Activated T-cell treated with anti-CD3 and anti-CD28 coated beads, Interleukin-2, amount 50 U/mL, for 72 hours (primary cell): ENCODE data around the gene SLC30A2. TPM values are rescaled to one million over a fixed set of nuclear protein-coding genes. Genes with fewer than 3 reads are reported as not detected.
A peak's percentile ranks its signal among the peaks of the same experiment; 100 is the strongest.

ENCODE experiments used
- ATAC-seq, 2 donors: fragments of 150-1000 bp; cut with Tn5 transposase; replicated peaks in 1 of 2; 2 replicates each; pipeline ENCODE4 v1.10.0; 2021; ENCODE audit warnings: moderate library complexity in 2 of 2, mild to moderate bottlenecking in 1 of 2
- DNase-seq, 2 donors: peaks; one replicate each; pipeline ENCODE4 v3.0.0; 2021 to 2022; ENCODE audit warnings: mixed read lengths in 1 of 2
- H3K27ac Mint-ChIP-seq: one replicate; pipeline ENCODE4 v1.8.0; 2022; ENCODE audit warnings: mild to moderate bottlenecking, moderate library complexity, mixed read lengths
- H3K27me3 Mint-ChIP-seq: one replicate; pipeline ENCODE4 v1.8.0; 2022; ENCODE audit warnings: low read depth, mixed read lengths
- H3K36me3 Mint-ChIP-seq, 2 donors: one replicate each; pipeline ENCODE4 v1.8.0; 2022; ENCODE audit warnings: mixed read lengths in 2 of 2, mild to moderate bottlenecking in 1 of 2; ENCODE audit not compliant: insufficient read depth in 2 of 2
- H3K4me1 Mint-ChIP-seq: one replicate; pipeline ENCODE4 v1.8.0; 2022; ENCODE audit warnings: low read depth, mixed read lengths
- H3K4me3 Mint-ChIP-seq, 2 donors: one replicate each; pipeline ENCODE4 v1.8.0; 2022; ENCODE audit warnings: mild to moderate bottlenecking in 2 of 2, mixed read lengths in 2 of 2, moderate library complexity in 2 of 2
- H3K9me3 Mint-ChIP-seq, 2 donors: one replicate each; pipeline ENCODE4 v1.8.0; 2022; ENCODE audit warnings: mixed read lengths in 2 of 2
- total RNA-seq, 2 donors: library from RNA; stranded (reverse); gene quantifications; one replicate each; pipeline ENCODE4 v1.2.3, GENCODE V29; 2022

Gene SLC30A2
- total RNA-seq, 2 donors from 2014 or later = not detected

DNA sequence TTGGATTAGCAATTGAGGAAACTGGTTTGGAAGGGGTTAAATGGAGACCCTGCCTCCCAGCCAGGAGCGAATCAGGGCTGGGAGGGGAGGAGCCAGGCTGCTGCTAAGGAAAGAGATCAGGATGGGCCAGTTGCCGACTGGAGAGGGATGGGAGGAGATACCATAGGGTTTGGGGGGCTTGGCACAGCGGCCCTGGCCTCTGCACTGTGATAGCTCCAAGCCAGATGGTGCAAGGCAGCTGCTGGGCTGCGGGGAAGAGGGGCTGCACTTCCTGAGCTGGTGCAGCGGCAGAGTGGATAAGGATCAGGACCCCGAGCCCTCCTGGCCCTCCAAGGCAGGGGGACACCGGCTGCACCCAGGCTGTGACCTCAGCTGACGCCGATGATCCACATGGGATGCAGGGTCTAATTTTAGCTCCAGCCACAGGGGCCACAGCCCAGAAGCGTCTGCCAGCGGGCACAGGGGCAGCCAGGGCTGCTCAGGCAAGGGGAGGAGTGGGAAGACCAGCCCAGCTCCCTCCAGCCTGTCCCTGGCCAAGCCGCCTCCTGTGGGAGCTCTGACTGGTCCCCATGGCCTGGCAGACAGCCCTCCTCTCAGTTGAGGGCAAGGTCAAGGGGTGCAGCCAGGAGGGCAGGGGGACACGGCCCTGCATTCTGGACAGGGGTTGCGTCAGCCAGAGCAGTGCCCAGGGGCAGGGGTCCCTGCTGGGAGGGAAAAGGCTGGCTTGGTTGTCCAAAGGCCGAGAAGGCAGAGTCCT, 24.1 kb downstream of the SLC30A2 start, which contains the start of gene EXTL1:
EXTL1 (plus strand) TSS at position 129 of the 757 bp plus-strand sequence. CDS start 872 bp downstream, outside the sequence.
- no peak within 1 kb of the TSS for H3K4me3 Mint-ChIP-seq
- no peak within 1 kb of the TSS for H3K27ac Mint-ChIP-seq
- no peaks in the 10 kb centered on the region for H3K9me3 Mint-ChIP-seq
- H3K36me3 Mint-ChIP-seq = no peaks in the 10 kb centered on the region
- DNase-seq (no peak), ATAC-seq (no peak)
- no peaks in the 10 kb centered on the region for H3K27me3 Mint-ChIP-seq
- peaks cover 17% of the 10 kb centered on the region for H3K4me1 Mint-ChIP-seq

DNA sequence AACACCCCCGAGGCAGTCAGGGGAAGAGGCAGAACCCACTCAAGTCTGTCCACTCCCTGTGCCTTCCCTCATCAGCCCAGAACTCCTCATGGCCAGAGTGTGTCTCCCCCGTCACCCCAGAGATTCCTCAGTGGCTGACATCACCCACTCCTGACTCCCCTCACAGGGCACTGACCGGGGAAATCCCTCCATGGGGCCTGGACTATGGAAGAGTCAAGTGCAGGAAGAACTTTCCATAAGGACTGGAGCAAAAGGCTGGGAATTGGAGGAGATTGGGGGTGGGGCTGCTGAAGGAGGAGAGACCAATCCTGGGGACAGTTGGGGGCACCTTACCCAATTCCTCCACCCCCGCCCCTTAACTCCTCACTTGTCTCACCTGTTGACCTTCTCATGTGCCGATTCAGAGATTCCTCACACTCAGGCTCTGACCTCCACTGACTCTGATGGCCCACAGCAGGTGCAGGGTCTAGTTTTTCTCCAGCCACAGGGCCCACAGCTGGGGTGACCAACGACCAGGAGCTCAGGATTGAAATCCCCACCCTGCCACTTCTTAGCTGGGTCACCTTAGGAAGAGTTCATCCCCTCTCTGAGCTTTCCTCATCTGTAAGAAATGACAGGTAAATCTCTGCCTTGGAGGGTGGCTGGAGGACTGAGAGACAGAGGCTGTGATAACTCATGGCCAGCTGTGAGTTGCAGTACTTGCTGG, 24.8 kb downstream of the SLC30A2 start:
- H3K27me3 Mint-ChIP-seq = no peaks in the 10 kb centered on the region
- DNase-seq = no peak
- H3K4me1 Mint-ChIP-seq = peaks cover 20% of the 10 kb centered on the region
- H3K9me3 Mint-ChIP-seq = no peaks in the 10 kb centered on the region
- H3K27ac Mint-ChIP-seq = no peak overlapping the region
- H3K4me3 Mint-ChIP-seq = no peak overlapping the region
- no peak for ATAC-seq
- no peaks in the 10 kb centered on the region for H3K36me3 Mint-ChIP-seq

DNA sequence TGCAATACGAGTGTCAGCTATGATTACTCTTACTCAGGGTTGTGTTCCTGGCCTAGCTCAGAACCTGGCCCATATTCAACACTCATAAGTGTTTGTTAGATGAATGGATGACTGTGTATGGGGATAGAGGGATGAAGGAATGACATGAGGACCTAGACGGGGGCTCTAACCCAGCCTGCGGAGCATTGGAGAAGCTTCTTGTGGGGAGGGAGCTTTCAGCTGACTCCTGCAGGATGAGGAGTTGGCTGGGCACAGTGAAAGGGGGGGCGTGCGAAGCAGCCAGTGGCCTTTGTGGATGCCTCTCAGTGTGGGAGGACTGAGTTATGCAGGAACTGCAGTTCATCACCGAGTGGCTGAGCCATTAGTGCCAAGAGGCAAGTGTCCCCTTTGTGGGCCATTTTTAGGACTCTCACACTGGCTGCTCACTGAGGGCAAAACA, 25.6 kb downstream of the SLC30A2 start:
- H3K27me3 Mint-ChIP-seq = no peaks in the 10 kb centered on the region
- no peak for ATAC-seq
- H3K36me3 Mint-ChIP-seq = no peaks in the 10 kb centered on the region
- H3K4me3 Mint-ChIP-seq = no peak overlapping the region
- H3K9me3 Mint-ChIP-seq = no peaks in the 10 kb centered on the region
- no peak overlapping the region for H3K27ac Mint-ChIP-seq
- DNase-seq = no peak
- H3K4me1 Mint-ChIP-seq = peaks cover 20% of the 10 kb centered on the region

DNA sequence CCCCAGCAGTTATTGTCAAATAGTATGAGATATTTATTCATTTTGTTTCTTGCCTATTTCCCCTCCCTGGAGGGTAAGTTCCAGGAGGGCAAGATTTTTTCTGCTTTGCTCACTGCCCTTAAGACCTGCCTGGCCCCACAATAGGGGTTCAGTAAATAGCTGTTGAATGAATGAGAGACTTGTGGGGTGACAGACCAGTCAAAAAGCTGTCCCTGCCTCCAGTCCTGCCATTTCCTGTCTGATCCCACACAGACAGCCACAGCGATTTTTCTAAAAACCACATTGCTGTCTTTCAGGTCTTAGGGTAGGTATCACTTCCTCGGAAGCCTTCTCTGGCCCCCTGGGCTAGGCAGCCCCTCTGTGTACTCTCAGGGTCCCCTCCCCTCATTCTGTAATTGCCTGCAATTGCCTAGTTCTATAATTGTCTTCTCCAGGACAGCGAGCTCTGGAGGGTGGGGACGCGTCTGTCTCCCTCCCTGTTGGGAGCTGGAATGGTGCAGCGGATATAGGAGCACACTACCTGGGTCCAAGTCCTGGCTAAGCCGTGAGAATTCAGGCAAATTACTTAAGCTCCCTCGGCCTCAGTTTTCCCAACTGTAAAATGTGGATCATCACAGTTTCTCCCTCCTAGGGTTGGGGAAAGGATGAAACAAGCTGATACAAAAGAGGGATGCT, 26.1 kb downstream of the SLC30A2 start:
- DNase-seq (no peak), ATAC-seq (no peak)
- Mint-ChIP-seq H3K9me3 (no peaks in the 10 kb centered on the region), H3K27me3 (no peaks in the 10 kb centered on the region), H3K27ac (no peak overlapping the region), H3K36me3 (no peaks in the 10 kb centered on the region), H3K4me3 (no peak overlapping the region), H3K4me1 (peaks cover 20% of the 10 kb centered on the region)

DNA sequence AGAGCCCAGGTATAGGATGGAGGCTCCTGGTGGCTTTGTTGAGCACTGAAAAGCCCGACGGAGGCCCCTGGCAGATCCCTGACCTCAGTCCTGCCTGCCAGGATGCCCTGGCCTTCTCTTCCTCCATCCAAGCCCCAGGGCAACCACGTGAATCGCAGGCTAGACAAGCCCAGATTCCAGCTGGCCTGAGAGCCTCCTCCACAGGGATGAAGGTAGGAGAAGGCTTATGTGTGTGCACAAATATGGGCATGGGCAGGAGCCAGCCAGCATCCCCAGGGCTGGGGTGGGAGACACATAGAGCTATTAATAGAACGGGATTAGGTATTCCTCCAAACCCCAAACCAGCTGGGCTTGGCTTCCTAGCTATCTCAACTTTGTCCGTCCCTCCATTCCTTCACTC, 28.3 kb downstream of the SLC30A2 start:
- no peak for ATAC-seq
- Mint-ChIP-seq H3K36me3 (no peaks in the 10 kb centered on the region), H3K9me3 (no peaks in the 10 kb centered on the region), H3K27ac (no peak overlapping the region), H3K4me3 (no peak overlapping the region), H3K4me1 (peaks cover 20% of the 10 kb centered on the region), H3K27me3 (no peaks in the 10 kb centered on the region)
- no peak for DNase-seq

DNA sequence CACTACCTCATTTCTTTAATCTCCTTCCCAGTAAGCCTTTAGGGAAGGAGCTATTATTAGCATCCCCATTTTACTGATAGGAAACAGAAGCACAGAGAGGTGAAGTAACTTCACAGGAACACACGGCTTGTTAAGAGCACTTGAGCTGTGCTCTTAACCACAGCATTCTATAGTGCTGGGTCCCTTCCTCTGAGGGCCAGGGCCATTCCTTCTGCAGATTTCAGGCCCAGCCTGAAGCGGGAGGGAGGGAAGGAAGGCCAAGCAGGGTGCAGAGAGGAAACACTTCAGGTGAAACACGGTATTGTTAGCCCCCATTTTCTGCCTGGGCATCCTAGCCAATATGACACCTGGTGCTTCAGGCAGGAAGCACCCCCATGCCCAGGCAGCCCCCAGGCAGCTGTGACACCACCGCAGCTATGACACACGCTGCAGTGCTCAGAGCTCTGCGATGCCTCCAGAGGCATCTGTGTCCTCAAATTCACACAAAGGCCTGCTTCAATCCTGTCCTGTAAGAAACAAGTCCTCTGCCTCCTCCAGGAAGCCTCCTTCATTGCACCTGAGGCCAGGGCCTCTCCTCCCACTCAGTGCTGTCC, 28.9 kb downstream of the SLC30A2 start:
- Mint-ChIP-seq H3K4me3 (no peak overlapping the region), H3K9me3 (no peaks in the 10 kb centered on the region), H3K27ac (no peak overlapping the region), H3K4me1 (peaks cover 20% of the 10 kb centered on the region), H3K36me3 (no peaks in the 10 kb centered on the region), H3K27me3 (no peaks in the 10 kb centered on the region)
- DNase-seq = no peak
- peak; percentile 63 to 70 for ATAC-seq

DNA sequence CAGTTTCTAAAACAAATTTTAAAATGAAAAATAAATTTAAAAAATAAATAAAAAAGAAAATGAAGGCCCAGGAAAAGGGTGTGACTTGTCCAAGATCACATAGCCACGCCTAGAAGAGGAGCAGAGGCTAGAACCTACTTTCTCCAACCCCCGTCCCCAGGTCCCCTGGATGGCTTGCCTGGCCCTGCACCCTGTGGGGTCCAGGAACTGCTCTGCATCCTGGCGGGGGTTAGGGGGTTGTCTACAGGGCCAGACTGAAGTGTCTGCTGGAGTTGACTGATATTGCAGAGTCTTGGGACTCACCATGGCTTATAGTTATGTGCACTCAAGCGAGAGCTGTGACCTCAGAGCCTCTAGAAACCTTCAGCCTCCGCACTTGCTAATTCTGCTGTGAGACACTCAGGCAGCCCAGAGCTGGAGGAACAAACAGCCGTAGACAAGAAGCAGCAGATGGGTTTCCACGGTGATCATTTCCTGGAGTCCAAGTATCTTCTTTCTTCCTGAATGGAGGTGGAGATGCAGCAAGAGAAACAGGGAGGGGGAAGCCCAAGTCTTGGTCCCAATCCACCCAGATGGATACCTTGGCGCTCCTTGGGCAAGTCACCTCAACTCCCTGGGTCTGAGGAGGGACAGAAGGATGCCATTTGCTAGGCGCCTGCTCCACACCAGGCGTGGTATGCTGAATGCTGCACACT, 29.5 kb downstream of the SLC30A2 start:
- DNase-seq (no peak), ATAC-seq (peak in 1 of 2 donors; percentile 7)
- Mint-ChIP-seq H3K27me3 (no peaks in the 10 kb centered on the region), H3K4me3 (no peak overlapping the region), H3K27ac (no peak overlapping the region), H3K4me1 (peaks cover 20% of the 10 kb centered on the region), H3K9me3 (no peaks in the 10 kb centered on the region), H3K36me3 (no peaks in the 10 kb centered on the region)

DNA sequence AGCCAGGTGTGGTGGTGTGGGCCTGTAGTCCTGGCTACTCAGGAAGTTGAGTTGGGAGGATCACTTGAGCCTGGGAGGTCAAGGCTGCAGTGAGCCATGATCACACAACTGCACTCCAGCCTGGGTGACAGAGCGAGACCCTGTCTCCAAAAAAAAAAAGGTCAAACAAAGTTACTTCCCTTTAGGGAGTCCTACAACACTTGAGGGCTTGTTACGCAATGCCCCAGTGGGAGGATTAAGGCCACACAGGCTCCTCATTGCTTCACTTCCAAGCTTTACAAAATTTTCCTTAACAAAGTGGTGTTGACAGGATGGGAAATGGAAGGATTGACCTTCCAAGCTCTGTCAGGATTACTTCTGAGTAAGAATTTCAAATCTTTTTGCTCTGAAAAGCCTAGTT, 30.6 kb downstream of the SLC30A2 start:
- Mint-ChIP-seq H3K4me3 (no peak overlapping the region), H3K36me3 (no peaks in the 10 kb centered on the region), H3K9me3 (no peaks in the 10 kb centered on the region), H3K4me1 (peaks cover 20% of the 10 kb centered on the region), H3K27ac (no peak overlapping the region), H3K27me3 (no peaks in the 10 kb centered on the region)
- no peak for DNase-seq
- no peak for ATAC-seq

DNA sequence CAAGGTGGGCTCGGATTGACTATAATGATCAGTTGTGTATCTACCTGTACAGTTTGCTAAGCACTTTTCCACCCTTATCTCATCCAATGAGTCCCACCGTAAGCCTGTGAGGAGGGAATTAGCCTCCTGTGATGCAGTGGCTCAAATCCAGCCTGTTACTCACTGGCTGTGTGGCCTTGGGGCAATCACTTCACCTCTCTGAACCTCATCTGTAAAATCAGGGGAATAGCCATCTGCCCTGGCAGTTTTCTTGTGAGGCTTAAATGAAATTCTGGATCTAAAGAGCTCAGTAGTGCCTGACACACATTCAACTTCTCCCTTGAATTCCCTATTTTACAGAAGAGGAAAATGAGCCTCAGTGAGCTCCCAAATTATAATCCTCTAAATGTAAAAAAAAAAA, 31.7 kb downstream of the SLC30A2 start:
- ATAC-seq = no peak
- H3K4me3 Mint-ChIP-seq = no peak overlapping the region
- H3K27ac Mint-ChIP-seq = no peak overlapping the region
- no peaks in the 10 kb centered on the region for H3K27me3 Mint-ChIP-seq
- no peak for DNase-seq
- no peaks in the 10 kb centered on the region for H3K36me3 Mint-ChIP-seq
- peaks cover 17% of the 10 kb centered on the region for H3K4me1 Mint-ChIP-seq
- H3K9me3 Mint-ChIP-seq = no peaks in the 10 kb centered on the region

DNA sequence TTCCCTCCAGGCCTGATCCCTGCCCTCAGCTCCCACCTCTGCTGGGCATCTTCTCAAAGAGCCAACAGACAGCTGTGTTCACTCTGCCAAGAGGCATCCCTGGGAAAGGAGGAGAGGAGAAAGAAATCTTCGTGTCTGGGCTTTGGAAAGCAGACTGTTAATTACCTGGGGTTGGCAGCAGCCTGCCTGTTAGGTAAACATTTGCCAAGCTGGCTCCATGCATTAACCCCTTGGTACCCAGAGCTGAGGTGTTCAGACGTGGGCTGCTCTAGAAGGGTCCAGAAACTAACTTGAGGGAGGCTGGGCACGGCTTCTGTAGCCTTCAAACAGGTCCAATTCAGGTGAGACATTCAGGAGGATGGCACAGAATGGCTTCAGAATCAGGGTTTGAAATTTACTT, 33.1 kb downstream of the SLC30A2 start:
- DNase-seq (no peak), ATAC-seq (no peak)
- Mint-ChIP-seq H3K9me3 (no peaks in the 10 kb centered on the region), H3K27ac (no peak overlapping the region), H3K4me1 (peaks cover 17% of the 10 kb centered on the region), H3K36me3 (no peaks in the 10 kb centered on the region), H3K27me3 (no peaks in the 10 kb centered on the region), H3K4me3 (no peak overlapping the region)

DNA sequence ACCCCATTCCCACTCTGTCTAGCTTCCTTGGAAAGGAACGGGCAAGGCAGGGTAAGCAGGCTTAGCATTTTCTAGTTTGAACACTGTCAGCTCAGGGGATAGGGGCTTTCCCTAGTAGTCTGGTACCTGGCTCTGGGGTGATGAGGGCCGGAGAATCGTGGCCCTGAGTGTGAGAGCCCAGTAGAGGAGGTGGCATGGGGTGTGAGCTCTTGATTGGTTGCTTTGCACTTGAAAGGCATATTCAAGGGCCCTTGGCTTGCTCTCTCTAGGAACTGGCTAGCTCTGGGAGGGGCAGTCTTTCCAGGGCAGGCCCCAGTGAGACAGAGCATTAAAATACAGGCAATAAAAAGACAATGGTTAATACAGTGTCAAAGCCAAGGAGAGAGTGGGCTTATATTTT, 35.1 kb downstream of the SLC30A2 start:
- ATAC-seq (no peak), DNase-seq (no peak)
- Mint-ChIP-seq H3K36me3 (no peaks in the 10 kb centered on the region), H3K4me3 (no peak overlapping the region), H3K27me3 (no peaks in the 10 kb centered on the region), H3K27ac (no peak overlapping the region), H3K9me3 (no peaks in the 10 kb centered on the region), H3K4me1 (peaks cover 5% of the 10 kb centered on the region)

DNA sequence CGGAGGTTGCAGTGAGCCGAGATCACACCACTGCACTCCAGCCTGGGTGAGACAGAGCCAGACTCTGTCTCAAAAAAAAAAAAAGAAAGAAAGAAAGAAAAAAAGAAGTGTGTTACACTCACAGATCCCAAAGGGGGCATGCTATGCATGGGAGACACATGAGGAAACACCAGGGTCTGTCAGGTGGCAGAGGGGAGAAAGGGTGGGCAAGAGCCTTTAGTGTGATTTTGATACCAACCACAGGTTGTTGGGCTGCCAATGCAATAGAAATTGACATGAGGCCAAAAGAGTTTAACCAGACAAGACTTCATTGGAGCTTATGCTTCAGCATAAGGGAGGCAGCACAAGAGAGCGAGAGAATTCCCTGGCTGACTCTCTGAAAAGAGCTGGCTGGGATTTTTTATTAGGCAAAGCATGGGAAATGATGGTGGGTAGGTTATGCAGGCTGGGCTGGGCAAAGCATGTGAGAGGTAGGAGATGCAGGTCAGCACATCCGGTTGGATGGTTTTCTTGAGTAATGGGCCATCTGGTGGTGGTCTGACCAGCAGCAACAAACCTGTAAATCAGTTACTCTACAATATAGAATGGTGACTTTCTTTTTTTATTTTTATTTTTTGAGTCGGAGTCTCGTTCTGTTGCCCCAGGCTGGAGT, 36.0 kb downstream of the SLC30A2 start:
- Mint-ChIP-seq H3K4me1 (peaks cover 5% of the 10 kb centered on the region), H3K27me3 (no peaks in the 10 kb centered on the region), H3K27ac (no peak overlapping the region), H3K36me3 (no peaks in the 10 kb centered on the region), H3K4me3 (no peak overlapping the region), H3K9me3 (no peaks in the 10 kb centered on the region)
- DNase-seq (no peak), ATAC-seq (no peak)
